Suprapubic skin (tissue), 4 donors: ENCODE results near the gene AQR. TPM values are rescaled to one million over a fixed set of nuclear protein-coding genes. Genes with fewer than 3 reads are reported as not detected.
"Not testable (repeated sequence)": the region's sequence is repeated elsewhere in the genome, so short reads cannot be mapped to it uniquely, and the experiment has no call there.

Experiments
- DNase-seq, 2 donors: peaks; one replicate each; pipeline ENCODE4 v3.0.0-alpha.2; 2019; ENCODE audit warnings: low spot score in 2 of 2
- H3K27ac ChIP-seq: fragments of 200-600 bp; sonication (generic); one replicate; pipeline ENCODE4 v1.5.1; 2019
- H3K27me3 ChIP-seq: fragments of 200-600 bp; sonication (generic); one replicate; pipeline ENCODE4 v1.5.1; 2019
- H3K36me3 ChIP-seq: fragments of 200-600 bp; sonication (generic); one replicate; pipeline ENCODE4 v1.5.1; 2019
- H3K4me1 ChIP-seq: fragments of 200-600 bp; sonication (generic); one replicate; pipeline ENCODE4 v1.5.1; 2019
- H3K4me3 ChIP-seq: fragments of 200-600 bp; sonication (generic); one replicate; pipeline ENCODE4 v1.5.1; 2019; ENCODE audit warnings: mild to moderate bottlenecking
- H3K9me3 ChIP-seq: fragments of 200-600 bp; sonication (generic); one replicate; pipeline ENCODE4 v1.5.1; 2019
- CTCF ChIP-seq, 2 donors: fragments of 200-600 bp in 1 of 2; fragments of 450-650 bp in 1 of 2; sonication (generic) in 1 of 2; IDR thresholded peaks; one replicate each; pipeline ENCODE4 v1.5.1; 2016 to 2019; ENCODE audit warnings: antibody characterized with exemption in 2 of 2, mild to moderate bottlenecking in 1 of 2, moderate library complexity in 1 of 2
- EP300 ChIP-seq: sonication (generic); formaldehyde crosslinking; IDR thresholded peaks from one replicate; pipeline ENCODE4 v1.6.1; 2017; ENCODE audit warnings: antibody characterized with exemption
- POLR2A ChIP-seq, 2 donors: fragments of 450-650 bp; IDR thresholded peaks; one replicate each; pipeline ENCODE4 v1.6.1; 2017; ENCODE audit warnings: antibody characterized with exemption in 2 of 2, mild to moderate bottlenecking in 2 of 2, moderate library complexity in 2 of 2
- POLR2AphosphoS5 ChIP-seq, 3 donors: sonication (generic); formaldehyde crosslinking; IDR thresholded peaks; one replicate each; pipeline ENCODE4 v1.6.1; 2017; ENCODE audit warnings: antibody characterized with exemption in 3 of 3
- WGBS: methylation state at CpG from one replicate; pipeline ENCODE4 v1.1.5; 2018; 5-methylcytosine and 5-hydroxymethylcytosine counted together
- total RNA-seq, 4 donors: library from RNA; depleted of rRNA; stranded (reverse); fragments of >200 nt; gene quantifications; one replicate each; pipeline ENCODE4 v1.1.0, GENCODE V29; 2016

Gene AQR
- total RNA-seq, 4 donors from 2014 or later, result 21.8 to 41.1 (median 25.7) TPM

- no peak for DNase-seq
Measured at GRCh38 chr15:34984889-34985630, 15.5 kb upstream of the AQR start.

GRCh38 chr15:34976743-34977142 is 7.2 kb upstream of the AQR start:
- 95% methylated on average over 2 of the region's 2 CpGs for WGBS
- Histone ChIP-seq H3K27me3 (no peaks in the 10 kb centered on the region), H3K4me3 (no peak overlapping the region), H3K4me1 (no peaks in the 10 kb centered on the region), H3K36me3 (peaks cover 8% of the 10 kb centered on the region), H3K27ac (no peak overlapping the region), H3K9me3 (no peaks in the 10 kb centered on the region)
- no peak for DNase-seq
- TF ChIP-seq POLR2AphosphoS5 (IDR thresholded peaks at IDR 0.05) (no peak), EP300 (no peak), POLR2A (IDR thresholded peaks at IDR 0.05) (no peak), CTCF (IDR thresholded peaks at IDR 0.05) (no peak)

More at GRCh38 chr15:34984889-34985630, 15.5 kb upstream of the AQR start:
- Histone ChIP-seq H3K36me3 (peaks cover 24% of the 10 kb centered on the region), H3K4me3 (no peak overlapping the region), H3K27ac (peak overlapping the region; percentile 20), H3K9me3 (no peaks in the 10 kb centered on the region), H3K4me1 (peaks cover 44% of the 10 kb centered on the region), H3K27me3 (no peaks in the 10 kb centered on the region)
- no peak for TF ChIP-seq CTCF (IDR thresholded peaks at IDR 0.05)
- TF ChIP-seq POLR2AphosphoS5 (IDR thresholded peaks at IDR 0.05), result no peak
- 54% methylated on average over 9 of the region's 9 CpGs for WGBS

- no peak overlapping the region for H3K4me3 ChIP-seq
- H3K9me3 ChIP-seq, result no peaks in the 10 kb centered on the region
- peaks cover 1% of the 10 kb centered on the region for H3K36me3 ChIP-seq
- no peaks in the 10 kb centered on the region for H3K27me3 ChIP-seq
- H3K27ac ChIP-seq, result no peak overlapping the region
- TF ChIP-seq POLR2AphosphoS5 (IDR thresholded peaks at IDR 0.05) (no peak), CTCF (IDR thresholded peaks at IDR 0.05) (no peak), EP300 (no peak), POLR2A (IDR thresholded peaks at IDR 0.05) (no peak)
- 100% methylated on average over 2 of the region's 2 CpGs for WGBS
- no peak for DNase-seq
- H3K4me1 ChIP-seq, result no peaks in the 10 kb centered on the region
Measured at GRCh38 chr15:34976073-34976472, 6.5 kb upstream of the AQR start.

DNA sequence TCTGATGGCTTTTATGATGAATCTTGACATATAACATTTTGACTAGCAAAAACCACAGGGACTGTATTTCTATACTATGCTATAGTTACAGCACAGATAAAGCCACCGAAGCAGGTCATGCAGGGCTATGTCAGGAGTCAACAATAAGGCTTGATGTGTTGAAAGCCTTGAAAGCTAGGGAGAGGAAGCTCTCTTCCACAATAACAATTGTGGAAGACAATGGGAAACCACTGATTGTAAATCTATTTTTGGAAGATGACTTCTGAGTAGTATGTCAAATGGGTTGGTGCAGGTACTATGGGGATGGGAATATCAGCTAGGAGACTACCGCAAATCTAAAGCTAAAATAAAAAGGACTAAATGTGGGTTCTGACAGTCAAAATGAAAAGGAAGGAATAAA is 4.0 kb upstream of the AQR start:
- DNase-seq, result no peak
- Histone ChIP-seq H3K9me3 (no peaks in the 10 kb centered on the region), H3K4me1 (peaks cover 11% of the 10 kb centered on the region), H3K27me3 (no peaks in the 10 kb centered on the region), H3K4me3 (no peak overlapping the region), H3K27ac (no peak overlapping the region), H3K36me3 (no peaks in the 10 kb centered on the region)
- no peak for TF ChIP-seq POLR2A (IDR thresholded peaks at IDR 0.05)
- TF ChIP-seq POLR2AphosphoS5 (IDR thresholded peaks at IDR 0.05), result no peak
- no peak for TF ChIP-seq EP300
- TF ChIP-seq CTCF (IDR thresholded peaks at IDR 0.05), result no peak
- 77% methylated on average over 2 of the region's 2 CpGs for WGBS

DNA sequence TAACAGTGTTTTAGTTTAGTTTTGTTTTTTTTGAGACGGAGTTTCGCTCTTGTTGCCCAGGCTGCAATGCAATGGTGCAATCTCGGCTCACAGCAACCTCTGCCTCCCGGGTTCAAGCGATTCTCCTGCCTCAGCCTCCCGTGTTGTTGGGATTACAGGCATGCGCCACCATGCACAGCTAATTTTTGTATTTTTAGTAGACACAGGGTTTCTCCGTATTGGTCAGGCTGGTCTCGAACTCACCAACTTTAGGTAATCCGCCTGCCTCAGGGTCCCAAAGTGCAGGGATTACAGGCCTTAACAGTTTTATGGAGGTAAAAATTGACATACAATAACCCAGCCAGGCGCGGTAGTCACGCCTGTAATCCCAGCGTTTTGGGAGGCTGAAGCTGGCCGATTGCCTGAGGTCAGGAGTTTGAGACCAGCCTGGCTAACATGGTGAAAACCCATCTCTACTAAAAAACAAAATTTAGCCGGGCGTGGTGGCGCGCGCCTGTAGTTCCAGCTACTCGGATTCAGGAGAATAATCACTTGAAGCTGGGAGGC is 629 bp upstream of the AQR start:
- H3K4me3 ChIP-seq, result peak overlapping the region; percentile 98
- not testable (repeated sequence) for DNase-seq, H3K27ac ChIP-seq, H3K27me3 ChIP-seq, H3K9me3 ChIP-seq, H3K36me3 ChIP-seq
- peaks cover 35% of the 10 kb centered on the region for H3K4me1 ChIP-seq
- 65% methylated on average over 21 of the region's 21 CpGs for WGBS
